HG02938 (cell line): Measurements from ENCODE around the gene OR10A2.
A peak's percentile ranks its signal among the peaks of the same experiment; 100 is the strongest.
"Not testable (repeated sequence)": the region's sequence is repeated elsewhere in the genome, so short reads cannot be mapped to it uniquely, and the experiment has no call there.

ENCODE experiments used
- ATAC-seq: cut with Tn5 transposase; IDR thresholded peaks from one replicate; pipeline ENCODE4 v1.9.1; 2021; ENCODE audit warnings: mild to moderate bottlenecking, moderate library complexity; ENCODE audit not compliant: unreplicated experiment

Gene OR10A2

DNA sequence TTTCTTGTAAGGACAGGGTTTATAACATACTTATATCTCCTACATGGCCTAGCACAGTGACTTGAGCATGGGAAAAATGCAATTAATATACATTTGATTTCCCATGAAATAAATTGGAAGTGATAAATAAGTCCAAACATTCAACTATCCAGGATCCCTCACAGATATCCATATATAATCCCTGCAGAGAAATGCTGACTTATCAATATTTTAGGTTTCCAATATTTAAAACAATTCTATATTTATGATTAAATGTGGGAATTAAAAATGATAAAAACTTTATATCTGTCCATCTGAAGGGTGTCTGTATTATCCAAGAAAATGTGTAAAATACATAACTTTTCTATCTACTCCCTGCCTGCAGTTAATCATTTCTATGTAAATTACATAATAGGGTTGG lies 19.9 kb downstream of the OR10A2 start:
- ATAC-seq, result no peak

- ATAC-seq, result not testable (repeated sequence)
Observed at GRCh38 chr11:6887711-6888110, 24.9 kb downstream of the OR10A2 start.

GRCh38 chr11:6888830-6889229 lies 26.0 kb downstream of the OR10A2 start:
- no peak for ATAC-seq

DNA sequence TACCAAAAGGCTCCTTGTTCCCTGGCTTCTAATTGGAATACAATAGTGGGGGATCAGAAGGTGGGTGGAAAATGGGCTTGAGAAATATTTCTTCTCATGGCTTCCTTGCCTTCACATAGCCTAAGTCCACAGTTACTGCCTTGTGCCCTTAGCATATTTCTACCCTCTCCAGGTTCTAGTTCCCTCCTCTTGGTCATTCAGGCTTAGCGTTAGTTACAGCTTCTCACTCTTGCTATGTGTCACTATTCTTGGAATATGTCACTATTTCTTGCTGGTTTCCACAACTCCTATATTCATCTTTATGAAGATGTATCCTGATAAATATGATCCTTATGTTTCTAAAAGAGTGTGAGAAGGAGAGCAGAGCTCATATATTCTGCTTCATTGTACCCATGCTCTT lies 27.0 kb downstream of the OR10A2 start:
- no peak for ATAC-seq

- no peak for ATAC-seq
Observed at GRCh38 chr11:6892400-6892799, 29.5 kb downstream of the OR10A2 start, which contains the start of gene OR2D2. OR2D2 (minus strand) TSS chr11:6892500; CDS start chr11:6892500, 0 bp downstream.

DNA sequence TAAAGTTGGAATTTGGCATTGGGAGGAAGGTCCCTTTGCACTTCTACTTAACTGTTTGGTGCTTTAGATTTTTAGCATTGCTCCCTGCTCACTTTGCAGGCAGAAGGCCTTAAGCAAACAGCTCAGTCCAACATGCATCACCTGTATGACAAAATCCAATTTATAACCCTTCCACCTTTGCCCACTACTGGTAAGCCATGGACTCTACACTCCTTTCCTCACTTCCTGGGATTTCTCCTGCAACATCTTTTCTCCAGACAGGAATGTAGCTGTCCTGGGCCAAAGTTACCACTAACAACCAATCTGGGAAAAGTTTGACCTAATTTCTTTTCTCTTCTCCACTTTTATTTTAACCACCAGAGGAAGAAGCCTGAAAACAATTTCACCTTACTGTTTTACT lies 31.2 kb downstream of the OR10A2 start:
- no peak for ATAC-seq

- peak; percentile 91 for ATAC-seq
Observed at GRCh38 chr11:6895010-6895409, 32.2 kb downstream of the OR10A2 start.

DNA sequence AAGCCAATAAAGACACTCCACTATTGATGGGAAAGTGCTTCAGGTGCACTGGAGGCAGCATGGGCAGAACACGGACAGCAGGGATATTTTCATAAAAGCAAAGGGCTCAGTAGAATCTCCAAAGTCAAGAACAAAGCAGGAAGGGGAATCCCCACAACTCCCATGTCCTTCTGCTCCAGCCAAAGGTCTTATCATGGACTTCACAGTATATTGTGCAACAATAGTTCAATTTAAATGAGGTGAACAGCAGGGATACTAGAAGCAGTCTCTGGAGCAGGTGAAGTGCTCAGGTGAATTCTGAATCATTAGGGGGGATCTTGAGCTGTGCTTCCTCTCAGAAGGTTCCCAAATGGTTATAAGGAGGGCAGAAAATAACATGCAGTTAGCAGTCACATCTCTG lies 36.1 kb downstream of the OR10A2 start:
- no peak for ATAC-seq

DNA sequence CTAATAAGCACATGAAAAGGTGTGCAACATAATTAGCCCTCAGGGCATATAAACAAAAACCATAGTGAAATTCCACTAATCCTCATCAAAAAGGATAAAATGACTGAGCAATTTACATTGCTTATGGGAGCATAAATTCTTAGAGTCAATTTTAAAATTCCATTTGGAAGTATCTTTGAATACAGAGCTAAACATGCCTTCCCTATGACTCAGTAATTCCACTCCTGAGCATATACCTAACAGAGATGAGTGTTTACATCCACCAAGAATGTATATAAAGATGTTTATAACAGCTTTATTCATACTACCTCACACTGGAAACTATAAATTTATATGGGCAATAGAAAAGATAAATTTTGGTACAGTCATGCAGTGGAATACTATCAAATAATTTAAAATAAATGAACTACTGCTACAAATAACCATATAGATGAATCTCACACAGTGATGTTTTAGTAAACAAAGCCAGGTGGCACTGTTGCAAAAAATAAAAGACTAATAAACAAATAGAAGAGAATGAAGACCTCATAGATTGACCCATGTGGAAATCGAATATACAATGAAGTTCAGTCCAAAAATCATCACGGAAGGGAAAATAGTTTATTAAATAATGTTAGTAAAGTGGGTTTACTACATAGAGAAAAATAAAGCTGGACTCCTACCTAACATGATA lies 37.6 kb downstream of the OR10A2 start:
- no peak for ATAC-seq

- not testable (repeated sequence) for ATAC-seq
Observed at GRCh38 chr11:6904804-6905203, 41.9 kb downstream of the OR10A2 start.

- ATAC-seq, result no peak
Observed at GRCh38 chr11:6911378-6911777, 48.5 kb downstream of the OR10A2 start.

GRCh38 chr11:6911948-6912347 lies 49.1 kb downstream of the OR10A2 start:
- ATAC-seq, result no peak

GRCh38 chr11:6919698-6920097 lies 56.8 kb downstream of the OR10A2 start:
- no peak for ATAC-seq

- no peak for ATAC-seq
Observed at GRCh38 chr11:6920702-6921101, 57.8 kb downstream of the OR10A2 start, which contains the start of gene OR2D3. OR2D3 (plus strand) TSS chr11:6921002; CDS start chr11:6921002, 0 bp downstream.
